Body of pancreas (tissue), 4 donors: ENCODE measurements around the gene PERCC1.

Experiments
- POLR2A ChIP-seq, 3 donors: fragments of 450-650 bp; IDR thresholded peaks; one replicate each; pipeline ENCODE4 v1.6.1; 2016; ENCODE audit warnings: antibody characterized with exemption in 3 of 3, mild to moderate bottlenecking in 2 of 3
- TF ChIP-seq, protein P1 (sequence below), 7 experiments: fragments of 450-650 bp in 4 of 7; fragments of 200-600 bp in 3 of 7; sonication (generic) in 3 of 7; IDR thresholded peaks; one replicate each; pipeline ENCODE4 v1.5.1; 2016 to 2019; ENCODE audit warnings: antibody characterized with exemption in 7 of 7

DNA sequence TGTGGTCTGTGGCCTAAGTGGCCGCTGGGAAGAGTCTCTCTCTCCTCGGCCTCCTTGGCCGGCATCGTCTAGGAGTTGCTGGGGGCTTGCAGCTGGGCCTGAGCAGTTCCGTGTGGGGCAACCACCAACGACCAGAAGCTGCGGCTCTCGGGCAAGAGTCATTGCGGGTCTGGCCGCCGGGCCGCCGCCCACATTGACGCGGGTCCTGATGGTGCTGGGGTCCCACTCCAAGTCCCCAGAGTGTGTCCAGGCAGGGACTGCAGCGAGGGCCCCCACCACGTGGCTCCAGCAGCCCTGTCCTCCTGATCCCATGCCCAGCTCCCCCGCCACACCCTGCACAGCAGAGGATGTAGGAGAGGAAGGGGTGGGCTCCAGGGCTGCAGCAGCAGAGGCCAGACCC, 47.3 kb upstream of the PERCC1 start:
- TF ChIP-seq, protein P1, sequence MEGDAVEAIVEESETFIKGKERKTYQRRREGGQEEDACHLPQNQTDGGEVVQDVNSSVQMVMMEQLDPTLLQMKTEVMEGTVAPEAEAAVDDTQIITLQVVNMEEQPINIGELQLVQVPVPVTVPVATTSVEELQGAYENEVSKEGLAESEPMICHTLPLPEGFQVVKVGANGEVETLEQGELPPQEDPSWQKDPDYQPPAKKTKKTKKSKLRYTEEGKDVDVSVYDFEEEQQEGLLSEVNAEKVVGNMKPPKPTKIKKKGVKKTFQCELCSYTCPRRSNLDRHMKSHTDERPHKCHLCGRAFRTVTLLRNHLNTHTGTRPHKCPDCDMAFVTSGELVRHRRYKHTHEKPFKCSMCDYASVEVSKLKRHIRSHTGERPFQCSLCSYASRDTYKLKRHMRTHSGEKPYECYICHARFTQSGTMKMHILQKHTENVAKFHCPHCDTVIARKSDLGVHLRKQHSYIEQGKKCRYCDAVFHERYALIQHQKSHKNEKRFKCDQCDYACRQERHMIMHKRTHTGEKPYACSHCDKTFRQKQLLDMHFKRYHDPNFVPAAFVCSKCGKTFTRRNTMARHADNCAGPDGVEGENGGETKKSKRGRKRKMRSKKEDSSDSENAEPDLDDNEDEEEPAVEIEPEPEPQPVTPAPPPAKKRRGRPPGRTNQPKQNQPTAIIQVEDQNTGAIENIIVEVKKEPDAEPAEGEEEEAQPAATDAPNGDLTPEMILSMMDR (IDR thresholded peaks at IDR 0.05): no peak
- TF ChIP-seq POLR2A (IDR thresholded peaks at IDR 0.05): no peak
